Spleen (tissue), 7 donors: ENCODE results near the gene C6orf62.
"Not testable (repeated sequence)": the region's sequence is repeated elsewhere in the genome, so short reads cannot be mapped to it uniquely, and the experiment has no call there.

Experiments
- CTCF ChIP-seq, 11 experiments: fragments of 200-600 bp in 7 of 11; fragments of 450-650 bp in 4 of 11; sonication (generic) in 4 of 11; IDR thresholded peaks in 8 of 11; conservative IDR thresholded peaks in 3 of 11; 1 replicate in 7 of 11; 2 replicates in 4 of 11; pipeline versions ENCODE4 v1.4.0 to v1.8.0; 2016 to 2021; ENCODE audit warnings: antibody characterized with exemption in 11 of 11, inconsistent platforms in 4 of 11, mild to moderate bottlenecking in 1 of 11
- POLR2A ChIP-seq, 3 donors: fragments of 450-650 bp; IDR thresholded peaks; one replicate each; pipeline ENCODE4 v1.5.1; 2017; ENCODE audit warnings: antibody characterized with exemption in 3 of 3, mild to moderate bottlenecking in 1 of 3
- donor health status: DM: no; HTN: no; CAD: no; lungs with moderate emphysema.
- donor health status: DM: no; HTN: no; CAD: no.
- donor health status: DM: no; HTN: no; CAD: no.

- TF ChIP-seq POLR2A (IDR thresholded peaks at IDR 0.05); CTCF (IDR thresholded peaks at IDR 0.05 in 8 of 11, conservative IDR thresholded peaks at IDR 0.05 in 3 of 11): not testable (repeated sequence)
Observed at GRCh38 chr6:24730653-24731052, 11.7 kb upstream of the C6orf62 start.
